Measurements from ENCODE around the gene NDUFS2. TPM values are rescaled to one million over a fixed set of nuclear protein-coding genes. Genes with fewer than 3 reads are reported as not detected.
A peak's percentile ranks its signal among the peaks of the same experiment; 100 is the strongest.

The NDUFS2 gene
- total and polyA plus RNA-seq, 9 of the 15 experiments (the other 6 are each of a cell fraction or from before 2014, with no cell fraction given), result 70.0 to 176 (median 141) TPM

DNA sequence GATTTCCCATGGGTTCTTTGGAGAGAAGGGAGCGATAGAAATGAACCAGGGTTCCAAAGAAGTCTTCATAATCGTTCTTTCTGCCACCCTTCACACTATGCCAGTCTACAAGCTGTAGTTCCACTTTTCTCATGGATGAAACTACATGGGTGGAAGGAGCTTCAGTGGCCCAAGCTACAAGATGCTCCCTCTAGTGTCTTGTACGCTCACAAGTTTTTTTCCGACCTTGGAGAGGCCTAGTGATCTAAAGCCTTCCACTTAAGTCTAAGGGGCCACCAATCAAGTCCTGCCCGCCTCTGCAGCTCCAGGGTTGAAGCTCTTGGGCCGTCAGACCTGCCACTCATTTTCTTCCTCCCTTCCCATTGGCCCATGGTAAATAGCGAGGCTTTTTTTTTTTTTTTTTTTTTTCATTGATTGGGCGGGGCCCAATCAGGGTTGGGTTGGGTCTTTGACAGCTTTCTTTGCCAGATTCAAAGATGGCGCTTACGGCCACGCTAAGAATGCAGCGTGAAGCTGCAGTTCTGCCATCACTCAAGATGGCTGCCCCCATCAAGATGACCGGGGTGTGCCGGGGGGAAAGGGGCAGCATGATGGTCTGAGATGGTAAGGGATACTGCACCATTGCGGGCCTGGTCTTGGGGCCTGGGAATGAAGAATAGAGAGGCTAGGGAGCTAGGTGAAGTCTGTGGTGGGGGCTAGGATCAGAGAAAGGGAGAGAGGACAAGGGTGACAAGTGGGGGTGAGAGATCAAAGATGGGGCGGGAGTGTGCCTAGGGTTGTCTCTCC, 23.6 kb downstream of the NDUFS2 start, which contains the start of gene TOMM40L (continued):
- TF ChIP-seq ZNF431 (CRISPR knock-in tag; IDR thresholded peaks at IDR 0.05) (no peak), KDM2B (CRISPR knock-in tag; IDR thresholded peaks at IDR 0.05) (no peak), HLTF (IDR thresholded peaks at IDR 0.05) (peak; percentile 57; the same call in 1 of the 2 replicates), JUNB (CRISPR knock-in tag; conservative IDR thresholded peaks at IDR 0.05) (no peak), MYC (IDR thresholded peaks at IDR 0.05; ENCODE audit: low read depth, low read length) (peak; percentile 48), MYC (CRISPR knock-in tag; IDR thresholded peaks at IDR 0.05; ENCODE audit: borderline replicate concordance, low read depth) (no peak), DPF2 (IDR thresholded peaks at IDR 0.05) (no peak), TAL1 (IDR thresholded peaks at IDR 0.05) (no peak), CHD1 (IDR thresholded peaks at IDR 0.05; ENCODE audit: low read length) (no peak), PHTF2 (CRISPR knock-in tag; IDR thresholded peaks at IDR 0.05) (no peak), ZNF311 (CRISPR knock-in tag; IDR thresholded peaks at IDR 0.05) (no peak), POLR2A (conservative IDR thresholded peaks at IDR 0.05) (peak; percentile 87), ZFPM2 (CRISPR knock-in tag; IDR thresholded peaks at IDR 0.05) (no peak), EHMT2 (IDR thresholded peaks at IDR 0.05) (peak; percentile 67; the same call in 1 of the 2 replicates), HNRNPH1 (optimal IDR thresholded peaks at IDR 0.05; ENCODE audit: low read depth, low read length) (no peak)
- TF ChIP-seq, protein P1, sequence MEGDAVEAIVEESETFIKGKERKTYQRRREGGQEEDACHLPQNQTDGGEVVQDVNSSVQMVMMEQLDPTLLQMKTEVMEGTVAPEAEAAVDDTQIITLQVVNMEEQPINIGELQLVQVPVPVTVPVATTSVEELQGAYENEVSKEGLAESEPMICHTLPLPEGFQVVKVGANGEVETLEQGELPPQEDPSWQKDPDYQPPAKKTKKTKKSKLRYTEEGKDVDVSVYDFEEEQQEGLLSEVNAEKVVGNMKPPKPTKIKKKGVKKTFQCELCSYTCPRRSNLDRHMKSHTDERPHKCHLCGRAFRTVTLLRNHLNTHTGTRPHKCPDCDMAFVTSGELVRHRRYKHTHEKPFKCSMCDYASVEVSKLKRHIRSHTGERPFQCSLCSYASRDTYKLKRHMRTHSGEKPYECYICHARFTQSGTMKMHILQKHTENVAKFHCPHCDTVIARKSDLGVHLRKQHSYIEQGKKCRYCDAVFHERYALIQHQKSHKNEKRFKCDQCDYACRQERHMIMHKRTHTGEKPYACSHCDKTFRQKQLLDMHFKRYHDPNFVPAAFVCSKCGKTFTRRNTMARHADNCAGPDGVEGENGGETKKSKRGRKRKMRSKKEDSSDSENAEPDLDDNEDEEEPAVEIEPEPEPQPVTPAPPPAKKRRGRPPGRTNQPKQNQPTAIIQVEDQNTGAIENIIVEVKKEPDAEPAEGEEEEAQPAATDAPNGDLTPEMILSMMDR (IDR thresholded peaks at IDR 0.05 in 2 of 3, conservative IDR thresholded peaks at IDR 0.05 in 1 of 3; ENCODE audit: insufficient read depth in 2 of 3, low read depth in 1 of 3, low read length in 3 of 3), result peak; percentile 72 to 88 (median 84)
- TF ChIP-seq, protein P2, sequence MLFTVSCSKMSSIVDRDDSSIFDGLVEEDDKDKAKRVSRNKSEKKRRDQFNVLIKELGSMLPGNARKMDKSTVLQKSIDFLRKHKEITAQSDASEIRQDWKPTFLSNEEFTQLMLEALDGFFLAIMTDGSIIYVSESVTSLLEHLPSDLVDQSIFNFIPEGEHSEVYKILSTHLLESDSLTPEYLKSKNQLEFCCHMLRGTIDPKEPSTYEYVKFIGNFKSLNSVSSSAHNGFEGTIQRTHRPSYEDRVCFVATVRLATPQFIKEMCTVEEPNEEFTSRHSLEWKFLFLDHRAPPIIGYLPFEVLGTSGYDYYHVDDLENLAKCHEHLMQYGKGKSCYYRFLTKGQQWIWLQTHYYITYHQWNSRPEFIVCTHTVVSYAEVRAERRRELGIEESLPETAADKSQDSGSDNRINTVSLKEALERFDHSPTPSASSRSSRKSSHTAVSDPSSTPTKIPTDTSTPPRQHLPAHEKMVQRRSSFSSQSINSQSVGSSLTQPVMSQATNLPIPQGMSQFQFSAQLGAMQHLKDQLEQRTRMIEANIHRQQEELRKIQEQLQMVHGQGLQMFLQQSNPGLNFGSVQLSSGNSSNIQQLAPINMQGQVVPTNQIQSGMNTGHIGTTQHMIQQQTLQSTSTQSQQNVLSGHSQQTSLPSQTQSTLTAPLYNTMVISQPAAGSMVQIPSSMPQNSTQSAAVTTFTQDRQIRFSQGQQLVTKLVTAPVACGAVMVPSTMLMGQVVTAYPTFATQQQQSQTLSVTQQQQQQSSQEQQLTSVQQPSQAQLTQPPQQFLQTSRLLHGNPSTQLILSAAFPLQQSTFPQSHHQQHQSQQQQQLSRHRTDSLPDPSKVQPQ (CRISPR knock-in tag; IDR thresholded peaks at IDR 0.05; ENCODE audit: borderline replicate concordance), result no peak
- TF ChIP-seq, protein P3, sequence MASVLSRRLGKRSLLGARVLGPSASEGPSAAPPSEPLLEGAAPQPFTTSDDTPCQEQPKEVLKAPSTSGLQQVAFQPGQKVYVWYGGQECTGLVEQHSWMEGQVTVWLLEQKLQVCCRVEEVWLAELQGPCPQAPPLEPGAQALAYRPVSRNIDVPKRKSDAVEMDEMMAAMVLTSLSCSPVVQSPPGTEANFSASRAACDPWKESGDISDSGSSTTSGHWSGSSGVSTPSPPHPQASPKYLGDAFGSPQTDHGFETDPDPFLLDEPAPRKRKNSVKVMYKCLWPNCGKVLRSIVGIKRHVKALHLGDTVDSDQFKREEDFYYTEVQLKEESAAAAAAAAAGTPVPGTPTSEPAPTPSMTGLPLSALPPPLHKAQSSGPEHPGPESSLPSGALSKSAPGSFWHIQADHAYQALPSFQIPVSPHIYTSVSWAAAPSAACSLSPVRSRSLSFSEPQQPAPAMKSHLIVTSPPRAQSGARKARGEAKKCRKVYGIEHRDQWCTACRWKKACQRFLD (CRISPR knock-in tag; IDR thresholded peaks at IDR 0.05), result peak; percentile 89
- TF ChIP-seq, protein P4, sequence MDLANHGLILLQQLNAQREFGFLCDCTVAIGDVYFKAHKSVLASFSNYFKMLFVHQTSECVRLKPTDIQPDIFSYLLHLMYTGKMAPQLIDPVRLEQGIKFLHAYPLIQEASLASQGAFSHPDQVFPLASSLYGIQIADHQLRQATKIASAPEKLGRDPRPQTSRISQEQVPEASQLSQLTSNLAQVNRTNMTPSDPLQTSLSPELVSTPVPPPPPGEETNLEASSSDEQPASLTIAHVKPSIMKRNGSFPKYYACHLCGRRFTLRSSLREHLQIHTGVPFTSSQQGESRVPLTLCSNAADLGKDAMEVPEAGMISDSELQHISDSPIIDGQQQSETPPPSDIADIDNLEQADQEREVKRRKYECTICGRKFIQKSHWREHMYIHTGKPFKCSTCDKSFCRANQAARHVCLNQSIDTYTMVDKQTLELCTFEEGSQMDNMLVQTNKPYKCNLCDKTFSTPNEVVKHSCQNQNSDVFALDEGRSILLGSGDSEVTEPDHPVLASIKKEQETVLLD (IDR thresholded peaks at IDR 0.05), result no peak
- TF ChIP-seq, protein P5, sequence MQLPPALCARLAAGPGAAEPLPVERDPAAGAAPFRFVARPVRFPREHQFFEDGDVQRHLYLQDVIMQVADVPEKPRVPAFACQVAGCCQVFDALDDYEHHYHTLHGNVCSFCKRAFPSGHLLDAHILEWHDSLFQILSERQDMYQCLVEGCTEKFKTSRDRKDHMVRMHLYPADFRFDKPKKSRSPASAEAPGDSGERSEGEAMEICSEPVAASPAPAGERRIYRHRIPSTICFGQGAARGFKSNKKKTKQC (CRISPR knock-in tag; IDR thresholded peaks at IDR 0.05), result peak; percentile 36; the same call in 1 of the 2 replicates
- TF ChIP-seq, protein P6, sequence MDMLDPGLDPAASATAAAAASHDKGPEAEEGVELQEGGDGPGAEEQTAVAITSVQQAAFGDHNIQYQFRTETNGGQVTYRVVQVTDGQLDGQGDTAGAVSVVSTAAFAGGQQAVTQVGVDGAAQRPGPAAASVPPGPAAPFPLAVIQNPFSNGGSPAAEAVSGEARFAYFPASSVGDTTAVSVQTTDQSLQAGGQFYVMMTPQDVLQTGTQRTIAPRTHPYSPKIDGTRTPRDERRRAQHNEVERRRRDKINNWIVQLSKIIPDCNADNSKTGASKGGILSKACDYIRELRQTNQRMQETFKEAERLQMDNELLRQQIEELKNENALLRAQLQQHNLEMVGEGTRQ (CRISPR knock-in tag; IDR thresholded peaks at IDR 0.05), result no peak
